VCaP (cell line): ENCODE measurements around the gene CHD9NB.

Experiments
- H3K27ac ChIP-seq: fragments of 450-650 bp; 2 replicates; pipeline ENCODE4 v1.5.1; 2017
- TF ChIP-seq, protein P1 (sequence below): fragments of 450-650 bp; conservative IDR thresholded peaks from 2 replicates; pipeline ENCODE4 v1.5.1; 2017; ENCODE audit warnings: mild to moderate bottlenecking, moderate library complexity

CHD9NB gene

DNA sequence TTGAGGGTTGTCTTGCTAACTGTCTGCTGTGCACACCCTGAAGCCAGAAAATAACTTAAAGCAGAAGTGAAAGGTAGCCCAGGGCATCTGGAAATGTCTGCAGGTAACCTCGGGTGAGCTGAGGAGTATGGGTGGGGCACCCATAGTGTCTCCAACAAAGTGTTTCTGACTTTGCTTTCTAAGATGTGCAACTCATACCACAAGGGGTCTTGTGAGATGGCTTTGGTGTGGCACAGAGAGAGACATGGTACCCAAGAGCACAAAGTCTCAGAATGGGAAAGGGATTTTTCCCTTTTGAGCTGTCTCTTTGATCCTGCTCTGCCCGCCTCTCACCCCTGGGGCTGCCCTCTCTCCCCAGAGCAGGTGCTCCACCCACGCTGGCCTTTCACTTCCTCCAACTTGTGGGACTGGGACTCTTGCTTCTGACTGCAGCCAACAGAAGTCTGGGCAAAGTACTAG, 9.0 kb upstream of the CHD9NB start:
- no peak overlapping the region for H3K27ac ChIP-seq
- TF ChIP-seq, protein P1, sequence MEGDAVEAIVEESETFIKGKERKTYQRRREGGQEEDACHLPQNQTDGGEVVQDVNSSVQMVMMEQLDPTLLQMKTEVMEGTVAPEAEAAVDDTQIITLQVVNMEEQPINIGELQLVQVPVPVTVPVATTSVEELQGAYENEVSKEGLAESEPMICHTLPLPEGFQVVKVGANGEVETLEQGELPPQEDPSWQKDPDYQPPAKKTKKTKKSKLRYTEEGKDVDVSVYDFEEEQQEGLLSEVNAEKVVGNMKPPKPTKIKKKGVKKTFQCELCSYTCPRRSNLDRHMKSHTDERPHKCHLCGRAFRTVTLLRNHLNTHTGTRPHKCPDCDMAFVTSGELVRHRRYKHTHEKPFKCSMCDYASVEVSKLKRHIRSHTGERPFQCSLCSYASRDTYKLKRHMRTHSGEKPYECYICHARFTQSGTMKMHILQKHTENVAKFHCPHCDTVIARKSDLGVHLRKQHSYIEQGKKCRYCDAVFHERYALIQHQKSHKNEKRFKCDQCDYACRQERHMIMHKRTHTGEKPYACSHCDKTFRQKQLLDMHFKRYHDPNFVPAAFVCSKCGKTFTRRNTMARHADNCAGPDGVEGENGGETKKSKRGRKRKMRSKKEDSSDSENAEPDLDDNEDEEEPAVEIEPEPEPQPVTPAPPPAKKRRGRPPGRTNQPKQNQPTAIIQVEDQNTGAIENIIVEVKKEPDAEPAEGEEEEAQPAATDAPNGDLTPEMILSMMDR = no peak

DNA sequence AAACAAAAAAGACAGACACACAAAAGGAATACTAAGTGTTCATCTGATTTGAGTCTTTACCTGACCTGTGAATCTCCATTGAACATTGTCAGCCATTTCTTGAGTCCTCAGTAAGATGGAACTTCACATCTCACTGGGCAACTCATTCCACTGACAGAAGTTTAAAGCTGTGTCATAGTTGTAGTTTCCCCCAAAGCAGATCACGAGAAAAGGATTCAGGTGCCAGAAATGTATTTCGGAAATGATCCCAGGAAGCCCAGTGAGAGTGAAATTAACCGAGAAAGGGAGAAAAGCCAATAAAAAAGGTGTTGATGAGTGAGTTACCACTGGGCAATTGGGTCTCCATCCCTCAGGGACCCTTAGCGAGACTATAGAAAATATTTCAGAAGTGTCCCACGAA, 8.6 kb upstream of the CHD9NB start:
- TF ChIP-seq, protein P1 = no peak
- H3K27ac ChIP-seq = no peak overlapping the region

DNA sequence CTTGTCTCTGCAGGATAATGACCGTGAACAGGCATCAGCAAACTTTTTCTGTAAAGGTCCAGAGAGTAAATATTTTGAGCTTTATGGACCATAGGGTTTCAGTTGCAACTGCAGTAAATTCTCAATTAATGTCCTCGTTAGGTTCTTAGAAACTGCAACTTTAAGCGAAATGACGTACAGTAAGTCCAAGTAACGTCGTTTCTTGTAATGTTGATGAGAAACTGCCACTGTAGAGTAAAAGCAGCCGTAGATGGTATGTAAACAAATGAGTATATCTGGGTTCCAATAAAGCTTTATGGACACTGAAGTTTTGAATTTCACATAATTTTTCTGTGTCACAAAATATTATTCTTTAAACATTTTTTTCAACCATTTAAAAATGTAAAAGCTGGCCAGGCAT, 7.0 kb upstream of the CHD9NB start:
- H3K27ac ChIP-seq = no peak overlapping the region
- TF ChIP-seq, protein P1 = no peak

DNA sequence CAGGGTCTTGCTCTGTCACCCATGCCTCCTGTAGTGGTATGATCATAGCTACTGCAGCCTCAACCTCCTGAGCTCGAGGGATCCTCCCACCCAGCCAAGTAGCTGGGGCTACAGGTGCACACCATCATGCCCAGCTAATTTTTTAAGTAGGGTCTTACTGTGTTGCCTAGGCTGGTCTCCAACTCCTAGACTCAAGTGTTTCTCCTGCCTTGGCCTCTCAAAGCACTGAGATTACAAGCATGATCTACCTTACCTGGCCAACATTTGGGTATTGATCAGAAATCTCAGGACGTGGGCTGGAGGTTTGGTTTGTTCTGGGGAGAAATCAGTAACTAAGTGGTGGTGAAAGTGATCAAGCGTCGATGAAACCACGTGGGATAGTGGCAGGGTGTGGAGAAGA, 6.2 kb upstream of the CHD9NB start:
- TF ChIP-seq, protein P1 = no peak
- no peak overlapping the region for H3K27ac ChIP-seq

DNA sequence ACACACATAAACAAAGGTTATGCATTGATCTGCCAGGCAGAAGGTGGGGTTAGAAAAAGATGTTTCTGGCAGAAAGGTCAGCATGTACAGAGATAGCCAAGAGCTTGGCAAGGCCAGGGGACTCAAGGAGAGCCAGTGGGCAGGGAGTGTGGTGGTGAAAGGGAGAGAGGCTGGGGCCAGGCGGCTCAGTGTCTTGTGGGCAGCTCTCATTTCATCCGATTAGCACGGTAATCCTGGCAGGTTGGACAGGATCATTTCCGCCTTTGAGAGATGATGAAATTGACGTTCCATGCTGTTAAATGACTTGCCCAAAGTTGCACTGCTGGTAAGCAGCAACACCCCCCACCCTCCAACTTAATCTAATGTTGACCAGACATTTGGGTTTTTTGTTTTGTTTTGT, 5.7 kb upstream of the CHD9NB start:
- no peak overlapping the region for H3K27ac ChIP-seq
- TF ChIP-seq, protein P1 = no peak

DNA sequence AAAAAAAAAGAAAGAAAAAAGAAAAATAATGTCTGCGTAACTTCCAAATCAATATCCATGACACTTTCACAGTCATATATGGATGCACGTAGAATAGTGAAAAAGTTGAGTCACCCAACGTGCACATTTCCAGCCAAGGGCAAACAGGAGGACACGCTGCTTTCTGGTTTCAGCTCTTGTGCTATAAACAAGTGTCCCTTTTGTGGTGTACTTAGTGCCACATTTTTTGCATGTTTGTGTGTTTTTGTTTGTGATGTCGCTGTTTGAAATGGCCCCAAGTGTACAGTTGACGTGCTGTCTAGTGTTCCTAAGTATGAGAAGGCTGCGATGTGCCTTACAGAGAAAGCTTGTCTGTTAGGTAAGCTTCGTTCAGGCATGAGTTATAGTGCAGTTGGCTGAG, 5.0 kb upstream of the CHD9NB start:
- no peak overlapping the region for H3K27ac ChIP-seq
- TF ChIP-seq, protein P1 = no peak

DNA sequence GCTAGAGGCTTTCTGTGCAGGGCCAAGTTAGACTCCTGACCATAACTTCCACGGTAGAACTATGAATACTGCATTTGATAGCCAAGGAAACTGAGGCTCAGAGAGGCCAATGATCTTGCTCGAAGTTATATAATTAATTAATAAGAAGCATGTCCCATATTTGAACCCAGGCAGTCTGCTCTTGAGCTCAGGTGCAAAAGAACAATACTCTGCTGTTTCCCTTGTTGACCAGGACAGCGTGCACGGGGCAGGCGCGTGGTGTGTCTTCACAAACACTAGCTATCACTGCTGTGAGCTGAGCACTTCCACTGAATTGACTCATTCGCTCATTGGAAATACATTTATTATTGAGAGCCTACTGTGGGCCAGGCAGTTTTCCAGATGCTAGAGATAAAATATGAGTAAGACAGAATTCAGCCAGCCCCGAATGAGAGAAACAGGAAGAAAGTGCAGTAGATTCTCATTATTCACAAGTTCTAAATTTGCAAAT, 3.7 kb upstream of the CHD9NB start:
- H3K27ac ChIP-seq = peak overlapping the region; percentile 88
- TF ChIP-seq, protein P1 = no peak
